ENCODE results near the gene SYNJ1. TPM values are rescaled to one million over a fixed set of nuclear protein-coding genes. Genes with fewer than 3 reads are reported as not detected.

The SYNJ1 gene
- total and polyA plus RNA-seq, 2 of the 13 experiments (the other 11 are each of a cell fraction or from before 2014, with no cell fraction given), result 2.0 to 2.7 TPM

DNA sequence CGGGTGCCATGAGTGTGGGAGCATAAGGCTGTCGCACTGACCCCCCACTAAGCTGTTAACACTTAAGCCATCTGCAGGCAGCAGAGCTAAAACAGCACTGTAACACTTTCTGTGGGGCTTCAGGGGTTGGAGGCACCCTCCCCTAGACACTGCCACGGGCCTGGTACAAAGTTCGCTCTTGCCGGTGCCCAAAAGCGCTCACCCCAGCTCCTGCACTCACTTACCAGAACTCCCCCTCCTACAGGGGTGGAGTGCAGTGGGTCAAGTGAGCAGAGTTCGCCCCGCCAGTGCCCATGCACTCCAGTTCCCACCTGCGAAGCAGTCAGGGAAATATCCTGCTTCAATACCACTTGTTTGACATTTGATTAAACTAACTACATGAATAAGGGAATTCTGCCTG, 69.3 kb downstream of the SYNJ1 start (continued):
- TF ChIP-seq, protein P1, sequence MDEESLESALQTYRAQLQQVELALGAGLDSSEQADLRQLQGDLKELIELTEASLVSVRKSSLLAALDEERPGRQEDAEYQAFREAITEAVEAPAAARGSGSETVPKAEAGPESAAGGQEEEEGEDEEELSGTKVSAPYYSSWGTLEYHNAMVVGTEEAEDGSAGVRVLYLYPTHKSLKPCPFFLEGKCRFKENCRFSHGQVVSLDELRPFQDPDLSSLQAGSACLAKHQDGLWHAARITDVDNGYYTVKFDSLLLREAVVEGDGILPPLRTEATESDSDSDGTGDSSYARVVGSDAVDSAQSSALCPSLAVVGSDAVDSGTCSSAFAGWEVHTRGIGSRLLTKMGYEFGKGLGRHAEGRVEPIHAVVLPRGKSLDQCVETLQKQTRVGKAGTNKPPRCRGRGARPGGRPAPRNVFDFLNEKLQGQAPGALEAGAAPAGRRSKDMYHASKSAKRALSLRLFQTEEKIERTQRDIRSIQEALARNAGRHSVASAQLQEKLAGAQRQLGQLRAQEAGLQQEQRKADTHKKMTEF (CRISPR knock-in tag; IDR thresholded peaks at IDR 0.05), result peak; percentile 47; the same call in 1 of the 2 replicates
- 0 out of 2 replicates have a peak, but pooled peaks have one; percentile 33 for TF ChIP-seq ZNF7 (CRISPR knock-in tag; IDR thresholded peaks at IDR 0.05)
- TF ChIP-seq, protein P2, sequence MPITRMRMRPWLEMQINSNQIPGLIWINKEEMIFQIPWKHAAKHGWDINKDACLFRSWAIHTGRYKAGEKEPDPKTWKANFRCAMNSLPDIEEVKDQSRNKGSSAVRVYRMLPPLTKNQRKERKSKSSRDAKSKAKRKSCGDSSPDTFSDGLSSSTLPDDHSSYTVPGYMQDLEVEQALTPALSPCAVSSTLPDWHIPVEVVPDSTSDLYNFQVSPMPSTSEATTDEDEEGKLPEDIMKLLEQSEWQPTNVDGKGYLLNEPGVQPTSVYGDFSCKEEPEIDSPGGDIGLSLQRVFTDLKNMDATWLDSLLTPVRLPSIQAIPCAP (CRISPR knock-in tag; IDR thresholded peaks at IDR 0.05; ENCODE audit: low read depth), result no peak
- TF ChIP-seq, protein P3, sequence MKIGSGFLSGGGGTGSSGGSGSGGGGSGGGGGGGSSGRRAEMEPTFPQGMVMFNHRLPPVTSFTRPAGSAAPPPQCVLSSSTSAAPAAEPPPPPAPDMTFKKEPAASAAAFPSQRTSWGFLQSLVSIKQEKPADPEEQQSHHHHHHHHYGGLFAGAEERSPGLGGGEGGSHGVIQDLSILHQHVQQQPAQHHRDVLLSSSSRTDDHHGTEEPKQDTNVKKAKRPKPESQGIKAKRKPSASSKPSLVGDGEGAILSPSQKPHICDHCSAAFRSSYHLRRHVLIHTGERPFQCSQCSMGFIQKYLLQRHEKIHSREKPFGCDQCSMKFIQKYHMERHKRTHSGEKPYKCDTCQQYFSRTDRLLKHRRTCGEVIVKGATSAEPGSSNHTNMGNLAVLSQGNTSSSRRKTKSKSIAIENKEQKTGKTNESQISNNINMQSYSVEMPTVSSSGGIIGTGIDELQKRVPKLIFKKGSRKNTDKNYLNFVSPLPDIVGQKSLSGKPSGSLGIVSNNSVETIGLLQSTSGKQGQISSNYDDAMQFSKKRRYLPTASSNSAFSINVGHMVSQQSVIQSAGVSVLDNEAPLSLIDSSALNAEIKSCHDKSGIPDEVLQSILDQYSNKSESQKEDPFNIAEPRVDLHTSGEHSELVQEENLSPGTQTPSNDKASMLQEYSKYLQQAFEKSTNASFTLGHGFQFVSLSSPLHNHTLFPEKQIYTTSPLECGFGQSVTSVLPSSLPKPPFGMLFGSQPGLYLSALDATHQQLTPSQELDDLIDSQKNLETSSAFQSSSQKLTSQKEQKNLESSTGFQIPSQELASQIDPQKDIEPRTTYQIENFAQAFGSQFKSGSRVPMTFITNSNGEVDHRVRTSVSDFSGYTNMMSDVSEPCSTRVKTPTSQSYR (CRISPR knock-in tag; IDR thresholded peaks at IDR 0.05; ENCODE audit: borderline replicate concordance), result peak; percentile 36; the same call in 1 of the 2 replicates
- TF ChIP-seq ELF1 (CRISPR knock-in tag; IDR thresholded peaks at IDR 0.05), result no peak
- 0 out of 2 replicates have a peak, but pooled peaks have one; percentile 14 for TF ChIP-seq ZMYM2 (CRISPR knock-in tag; IDR thresholded peaks at IDR 0.05)
- TF ChIP-seq, protein P4, sequence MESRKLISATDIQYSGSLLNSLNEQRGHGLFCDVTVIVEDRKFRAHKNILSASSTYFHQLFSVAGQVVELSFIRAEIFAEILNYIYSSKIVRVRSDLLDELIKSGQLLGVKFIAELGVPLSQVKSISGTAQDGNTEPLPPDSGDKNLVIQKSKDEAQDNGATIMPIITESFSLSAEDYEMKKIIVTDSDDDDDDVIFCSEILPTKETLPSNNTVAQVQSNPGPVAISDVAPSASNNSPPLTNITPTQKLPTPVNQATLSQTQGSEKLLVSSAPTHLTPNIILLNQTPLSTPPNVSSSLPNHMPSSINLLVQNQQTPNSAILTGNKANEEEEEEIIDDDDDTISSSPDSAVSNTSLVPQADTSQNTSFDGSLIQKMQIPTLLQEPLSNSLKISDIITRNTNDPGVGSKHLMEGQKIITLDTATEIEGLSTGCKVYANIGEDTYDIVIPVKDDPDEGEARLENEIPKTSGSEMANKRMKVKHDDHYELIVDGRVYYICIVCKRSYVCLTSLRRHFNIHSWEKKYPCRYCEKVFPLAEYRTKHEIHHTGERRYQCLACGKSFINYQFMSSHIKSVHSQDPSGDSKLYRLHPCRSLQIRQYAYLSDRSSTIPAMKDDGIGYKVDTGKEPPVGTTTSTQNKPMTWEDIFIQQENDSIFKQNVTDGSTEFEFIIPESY (CRISPR knock-in tag; IDR thresholded peaks at IDR 0.05), result peak; percentile 100
- 0 out of 2 replicates have a peak, but pooled peaks have one; percentile 32 for TF ChIP-seq MED1 (CRISPR knock-in tag; IDR thresholded peaks at IDR 0.05)
- no peak for TF ChIP-seq ZNF768 (CRISPR knock-in tag; IDR thresholded peaks at IDR 0.05)
- TF ChIP-seq, protein P5, sequence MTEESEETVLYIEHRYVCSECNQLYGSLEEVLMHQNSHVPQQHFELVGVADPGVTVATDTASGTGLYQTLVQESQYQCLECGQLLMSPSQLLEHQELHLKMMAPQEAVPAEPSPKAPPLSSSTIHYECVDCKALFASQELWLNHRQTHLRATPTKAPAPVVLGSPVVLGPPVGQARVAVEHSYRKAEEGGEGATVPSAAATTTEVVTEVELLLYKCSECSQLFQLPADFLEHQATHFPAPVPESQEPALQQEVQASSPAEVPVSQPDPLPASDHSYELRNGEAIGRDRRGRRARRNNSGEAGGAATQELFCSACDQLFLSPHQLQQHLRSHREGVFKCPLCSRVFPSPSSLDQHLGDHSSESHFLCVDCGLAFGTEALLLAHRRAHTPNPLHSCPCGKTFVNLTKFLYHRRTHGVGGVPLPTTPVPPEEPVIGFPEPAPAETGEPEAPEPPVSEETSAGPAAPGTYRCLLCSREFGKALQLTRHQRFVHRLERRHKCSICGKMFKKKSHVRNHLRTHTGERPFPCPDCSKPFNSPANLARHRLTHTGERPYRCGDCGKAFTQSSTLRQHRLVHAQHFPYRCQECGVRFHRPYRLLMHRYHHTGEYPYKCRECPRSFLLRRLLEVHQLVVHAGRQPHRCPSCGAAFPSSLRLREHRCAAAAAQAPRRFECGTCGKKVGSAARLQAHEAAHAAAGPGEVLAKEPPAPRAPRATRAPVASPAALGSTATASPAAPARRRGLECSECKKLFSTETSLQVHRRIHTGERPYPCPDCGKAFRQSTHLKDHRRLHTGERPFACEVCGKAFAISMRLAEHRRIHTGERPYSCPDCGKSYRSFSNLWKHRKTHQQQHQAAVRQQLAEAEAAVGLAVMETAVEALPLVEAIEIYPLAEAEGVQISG (CRISPR knock-in tag; IDR thresholded peaks at IDR 0.05), result peak; percentile 49; the same call in 1 of the 2 replicates
- TF ChIP-seq ZNF180 (CRISPR knock-in tag; IDR thresholded peaks at IDR 0.05; ENCODE audit: borderline replicate concordance, low read depth), result no peak
- 0 out of 2 replicates have a peak, but pooled peaks have one; percentile 33 for TF ChIP-seq MTA1 (CRISPR knock-in tag; IDR thresholded peaks at IDR 0.05; ENCODE audit: borderline replicate concordance)
- TF ChIP-seq DMAP1 (CRISPR knock-in tag; IDR thresholded peaks at IDR 0.05), result no peak
- peak; percentile 79 for TF ChIP-seq SALL1 (CRISPR knock-in tag; IDR thresholded peaks at IDR 0.05)
- TF ChIP-seq YEATS4 (CRISPR knock-in tag; IDR thresholded peaks at IDR 0.05; ENCODE audit: borderline replicate concordance), result 0 out of 2 replicates have a peak, but pooled peaks have one; percentile 51
- peak; percentile 71 for TF ChIP-seq ZMYM4 (CRISPR knock-in tag; IDR thresholded peaks at IDR 0.05)
